Stimulated activated CD4-positive, alpha-beta T cell treated with anti-CD3 and anti-CD28 coated beads, Interleukin-2, amount 100 ng/mL, for 48 hours (primary cell): ENCODE results near the gene MAP4K4.

Experiments
- DNase-seq, 2 donors: peaks; one replicate each; pipeline ENCODE4 v3.0.0-alpha.2; 2020

Gene MAP4K4

DNA sequence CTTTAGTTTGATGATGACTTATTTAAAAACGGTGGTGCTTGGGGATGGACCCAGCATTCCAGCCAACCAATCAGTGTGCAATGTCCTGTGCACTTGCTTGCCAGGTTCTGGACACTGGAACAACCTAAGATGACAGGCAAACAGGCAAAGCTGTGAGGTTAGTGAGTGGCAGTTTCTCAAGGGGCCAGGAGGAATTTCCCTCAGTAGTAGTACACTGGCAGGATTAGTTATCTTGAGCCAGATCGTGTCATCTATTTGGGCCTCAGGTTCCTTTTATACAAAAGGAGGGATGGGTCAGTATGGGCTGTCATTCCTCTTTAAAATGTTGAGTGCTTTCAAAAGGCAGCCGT lies 26.6 kb downstream of the MAP4K4 start:
- no peak for DNase-seq

DNA sequence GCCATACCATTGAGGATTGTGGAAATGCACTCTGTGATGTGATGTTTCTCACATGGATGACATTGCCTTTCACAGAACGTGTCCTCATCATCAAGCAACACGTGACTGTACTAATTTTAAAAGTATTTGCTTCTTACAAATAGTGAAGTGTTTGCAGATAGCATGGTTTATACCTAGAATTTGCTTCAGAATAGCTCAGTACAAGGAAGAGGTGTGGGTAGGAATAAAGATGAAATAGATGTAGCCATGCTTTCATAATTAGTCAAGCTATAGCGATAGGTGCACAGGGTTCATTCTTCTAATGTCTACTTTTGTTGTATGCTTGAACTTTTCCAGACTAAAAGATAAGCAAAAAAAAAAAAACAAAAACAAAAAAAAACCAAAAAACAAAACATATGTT lies 27.5 kb downstream of the MAP4K4 start:
- no peak for DNase-seq

DNA sequence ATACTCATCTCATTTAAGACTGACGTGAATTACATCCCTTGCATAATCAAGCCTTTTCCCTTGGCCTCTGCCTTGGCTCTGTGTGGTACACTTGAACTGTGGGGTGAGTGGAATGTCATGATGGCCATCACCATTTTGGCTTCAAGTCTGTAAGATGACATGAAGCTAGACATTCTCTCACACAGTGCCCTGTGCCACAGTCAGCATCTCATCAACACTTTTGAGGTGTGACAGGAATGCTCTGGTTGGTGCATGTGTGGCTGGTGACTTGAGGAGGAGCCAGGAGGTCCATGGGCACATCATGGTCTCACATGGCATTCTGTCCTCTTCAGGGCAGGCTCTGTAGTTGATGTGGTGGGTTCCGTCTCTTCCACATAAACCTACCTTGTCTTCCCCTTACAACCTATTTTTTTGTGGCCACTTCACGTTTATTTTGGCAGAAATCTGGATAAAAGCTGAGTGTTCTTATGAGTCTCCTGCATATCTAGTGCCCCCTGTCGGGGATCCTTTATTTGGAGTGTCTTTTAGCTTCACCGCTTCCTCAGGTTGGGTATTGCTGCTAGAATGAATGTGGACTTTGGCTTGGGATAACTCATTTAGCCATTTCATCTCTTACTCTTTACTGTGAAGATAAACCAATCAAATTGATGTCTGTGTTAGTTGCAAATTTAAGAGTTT lies 28.1 kb downstream of the MAP4K4 start:
- DNase-seq: no peak

- no peak for DNase-seq
Measured at GRCh38 chr2:101728865-101729264, 31.4 kb downstream of the MAP4K4 start.

DNA sequence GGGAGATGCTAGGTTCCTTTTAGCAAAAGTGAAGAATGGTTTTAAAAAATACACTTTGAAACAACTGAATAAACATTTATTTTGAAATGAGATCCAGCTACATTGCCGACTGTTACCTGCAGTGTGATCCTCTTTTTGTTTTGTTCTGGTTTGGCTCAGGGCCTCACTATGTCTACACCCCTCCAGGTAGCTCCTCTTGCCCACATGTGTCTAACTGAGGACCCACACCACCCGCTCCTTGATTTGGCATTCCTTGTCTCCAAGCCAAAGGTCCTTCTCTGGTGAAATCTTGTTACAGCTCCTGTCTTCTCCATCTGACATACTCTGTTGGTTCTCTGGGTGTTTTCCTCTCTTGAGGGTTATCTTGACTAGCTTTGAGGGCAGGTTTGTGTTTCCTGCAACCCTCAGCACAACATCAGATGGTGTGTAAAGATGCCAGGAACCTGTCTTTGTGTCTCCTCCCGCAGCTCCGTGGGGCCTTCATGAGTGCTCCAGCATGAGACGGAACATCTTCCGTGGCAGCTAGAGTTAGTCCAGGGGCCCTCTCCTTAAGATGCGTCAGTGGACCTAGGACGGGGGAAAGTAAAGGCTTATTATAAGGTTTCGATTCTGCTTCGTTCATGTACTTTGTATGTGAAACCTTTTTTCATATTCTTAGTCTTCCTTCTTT lies 32.1 kb downstream of the MAP4K4 start:
- DNase-seq: no peak

DNA sequence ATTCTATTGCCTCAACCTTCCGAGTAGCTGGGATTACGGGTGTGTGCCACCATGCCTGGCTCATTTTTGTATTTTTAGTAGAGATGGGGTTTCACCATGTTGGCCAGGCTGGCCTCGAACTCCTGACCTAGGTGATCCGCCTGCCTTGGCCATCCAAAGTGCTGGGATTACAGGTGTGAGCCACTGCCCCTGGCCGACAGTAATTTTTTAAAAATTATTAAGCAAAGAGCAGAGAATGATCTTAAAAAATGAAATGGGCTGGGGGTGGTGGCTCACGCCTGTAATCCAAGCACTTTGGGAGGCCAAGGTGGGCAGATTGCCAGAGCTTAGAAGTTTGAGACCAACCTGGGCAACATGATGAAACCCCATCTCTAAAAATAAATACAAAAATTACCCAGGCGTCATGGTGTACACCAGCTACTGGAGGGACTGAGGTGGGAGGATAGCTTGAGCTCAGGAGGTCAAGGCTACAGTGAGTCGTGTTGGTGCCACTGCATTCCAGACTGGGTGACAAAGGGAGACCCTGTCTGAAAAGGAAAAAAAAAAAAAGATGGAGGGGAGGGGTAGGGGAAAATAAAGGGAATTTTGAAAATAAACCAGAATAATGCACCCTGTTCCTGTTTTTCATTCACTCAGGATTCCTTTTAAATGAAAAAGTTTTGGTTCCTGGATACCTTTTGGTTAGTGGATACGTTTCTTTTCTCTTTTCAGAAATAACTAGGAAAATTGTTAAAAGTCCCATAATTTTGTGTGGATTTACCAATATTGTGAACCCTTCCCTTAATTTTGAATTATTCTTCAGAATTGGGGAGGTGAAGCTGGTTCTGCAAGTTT lies 33.9 kb downstream of the MAP4K4 start:
- DNase-seq: no peak

GRCh38 chr2:101732199-101732598 lies 34.7 kb downstream of the MAP4K4 start:
- no peak for DNase-seq

DNA sequence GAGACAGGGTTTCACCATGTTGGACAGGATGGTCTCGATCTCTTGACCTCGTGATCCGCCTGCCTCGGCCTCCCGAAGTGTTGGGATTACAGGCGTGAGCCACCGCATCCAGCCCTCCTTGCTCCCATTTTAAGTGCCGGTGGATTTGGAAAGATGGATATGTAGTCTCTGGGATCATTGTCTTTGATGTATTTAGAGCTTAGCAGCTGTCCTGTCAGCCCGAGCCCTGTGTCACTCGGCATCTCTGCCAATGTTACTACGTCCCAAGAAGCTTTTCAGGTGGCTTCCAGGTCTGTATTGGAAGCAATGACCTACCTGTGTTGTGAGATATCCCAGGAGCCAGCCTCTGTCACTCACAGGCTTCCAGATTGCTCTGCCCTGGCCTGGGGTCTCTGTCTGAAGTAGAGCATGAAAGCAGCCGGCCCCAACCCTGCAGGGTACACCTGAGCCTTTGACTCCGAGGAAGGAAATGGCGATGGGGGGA lies 35.3 kb downstream of the MAP4K4 start:
- DNase-seq: no peak

DNA sequence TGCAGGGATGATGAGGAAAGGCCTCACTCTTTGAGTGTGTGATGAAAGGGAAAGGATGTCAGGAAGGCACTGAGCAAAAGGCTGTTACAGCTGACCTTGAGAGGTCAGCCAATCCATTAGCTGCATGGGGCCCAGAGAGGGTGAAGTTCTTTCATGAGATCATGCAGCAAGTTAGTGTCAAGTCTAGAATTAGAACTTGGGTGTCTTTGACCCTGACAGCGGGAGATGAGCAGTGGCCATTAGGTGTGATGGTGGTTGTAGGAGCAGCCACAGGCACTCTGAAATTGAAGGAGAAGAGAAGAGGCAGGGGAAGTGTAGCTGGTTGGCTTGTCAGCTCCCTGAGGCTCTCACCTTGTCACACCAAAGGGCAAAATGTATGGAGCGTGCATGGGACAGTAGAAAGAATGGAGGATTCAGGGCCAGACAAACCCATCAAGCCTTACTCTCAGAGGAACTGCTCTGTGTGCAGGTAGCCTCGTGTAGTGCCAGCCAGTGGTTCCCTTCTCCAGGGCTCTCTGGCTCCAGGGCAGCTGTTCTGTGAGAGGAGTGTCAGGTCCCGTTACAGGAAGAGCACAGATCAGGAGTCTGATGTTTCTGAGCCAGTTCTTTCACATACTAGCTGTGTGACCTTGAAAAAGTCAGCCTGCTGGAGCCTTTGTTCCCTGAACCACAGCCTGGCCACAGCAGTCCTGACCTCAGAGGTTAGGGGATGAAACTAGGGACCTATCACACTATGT lies 35.9 kb downstream of the MAP4K4 start:
- DNase-seq: no peak

GRCh38 chr2:101734505-101735165 lies 37.1 kb downstream of the MAP4K4 start:
- no peak for DNase-seq

- DNase-seq: no peak
Measured at GRCh38 chr2:101735166-101735533, 37.6 kb downstream of the MAP4K4 start.

DNA sequence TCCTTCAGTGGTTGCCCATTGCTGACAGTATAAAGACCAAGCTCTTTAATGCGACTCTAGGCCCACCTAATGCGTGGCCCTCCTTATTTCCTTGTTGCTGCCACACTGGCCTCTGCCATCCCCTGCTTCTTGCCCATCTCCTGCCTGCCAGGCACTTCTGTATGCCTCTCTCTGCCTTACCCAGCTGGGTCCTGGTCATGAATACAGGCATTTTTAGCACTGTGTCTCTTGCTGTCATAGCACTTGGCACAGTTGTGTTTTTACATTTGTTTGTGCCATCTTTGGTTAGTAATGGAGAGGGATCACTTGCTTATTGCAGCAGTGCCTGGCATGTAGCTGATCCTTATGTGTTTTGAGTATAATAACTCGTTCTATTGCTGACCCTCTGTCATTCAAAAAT lies 38.7 kb downstream of the MAP4K4 start:
- DNase-seq: no peak

DNA sequence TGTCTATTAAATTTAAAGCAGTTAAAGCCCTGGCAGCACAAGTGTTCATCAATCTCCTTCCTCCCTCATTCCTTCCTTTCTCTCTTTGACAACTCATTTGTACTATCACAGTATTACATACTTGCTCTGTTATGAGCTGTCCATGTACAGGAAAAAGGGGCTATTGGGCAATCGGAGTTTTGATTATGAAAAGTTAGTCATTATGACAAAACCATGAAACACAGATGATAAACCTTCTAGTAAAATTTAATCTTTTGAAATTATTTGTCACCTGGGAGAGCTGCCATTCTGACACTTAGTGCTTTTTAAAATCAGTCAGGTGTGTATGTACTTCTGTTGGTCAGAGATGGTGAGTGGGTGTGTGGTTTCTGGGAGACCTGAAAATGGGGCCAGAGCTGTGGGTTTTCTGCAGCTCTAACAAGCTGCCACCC lies 39.4 kb downstream of the MAP4K4 start:
- peak in 1 of 2 donors; percentile 32 for DNase-seq

GRCh38 chr2:101737478-101738255 lies 40.2 kb downstream of the MAP4K4 start:
- no peak for DNase-seq

- no peak for DNase-seq
Measured at GRCh38 chr2:101738649-101739048, 41.1 kb downstream of the MAP4K4 start.

- no peak for DNase-seq
Measured at GRCh38 chr2:101740555-101740964, 43.1 kb downstream of the MAP4K4 start.

GRCh38 chr2:101741775-101742520 lies 44.4 kb downstream of the MAP4K4 start:
- no peak for DNase-seq

- no peak for DNase-seq
Measured at GRCh38 chr2:101742547-101742946, 45.0 kb downstream of the MAP4K4 start.

DNA sequence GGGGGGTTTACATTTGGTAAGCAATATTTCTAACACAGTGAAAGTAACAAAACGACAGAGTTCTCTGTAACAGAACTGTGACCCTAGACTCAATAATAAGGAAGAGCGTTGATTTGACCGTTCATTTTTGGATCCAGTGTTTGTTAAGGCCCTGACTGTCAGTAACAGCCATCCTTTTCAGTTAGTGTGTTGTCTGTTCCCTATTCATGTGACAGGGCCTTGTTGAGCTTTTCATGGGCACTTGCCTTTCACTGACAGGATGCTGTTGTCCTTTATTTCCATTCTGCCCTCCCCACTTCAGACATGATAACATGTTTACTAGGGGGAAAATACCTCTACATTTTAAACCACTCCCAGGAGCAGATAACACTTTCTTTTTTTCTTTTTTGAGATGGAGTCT lies 45.8 kb downstream of the MAP4K4 start:
- no peak for DNase-seq

- no peak for DNase-seq
Measured at GRCh38 chr2:101744832-101745231, 47.3 kb downstream of the MAP4K4 start.
